ENCODE results near the gene OSBPL1A.

OSBPL1A gene

DNA sequence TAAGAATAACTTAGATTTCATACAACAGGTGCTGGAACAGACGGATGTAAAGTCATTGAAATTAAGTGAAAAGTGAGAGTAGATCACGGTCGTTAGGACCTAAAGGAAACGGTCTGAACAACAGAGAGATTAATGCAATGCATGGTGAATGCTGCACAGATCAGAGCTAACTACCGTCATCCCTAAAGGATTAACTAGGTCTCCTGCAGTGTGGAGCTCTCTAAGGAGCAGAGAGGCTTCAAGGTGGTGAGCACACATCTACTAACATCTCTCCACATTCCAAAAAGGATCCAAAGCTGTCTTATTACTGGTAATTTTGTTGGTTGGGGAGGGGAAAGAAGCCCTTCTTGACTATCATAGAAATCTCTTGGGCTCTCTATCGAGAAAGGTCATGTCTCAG is 183.5 kb downstream of the OSBPL1A start:
- no peak for DNase-seq

DNA sequence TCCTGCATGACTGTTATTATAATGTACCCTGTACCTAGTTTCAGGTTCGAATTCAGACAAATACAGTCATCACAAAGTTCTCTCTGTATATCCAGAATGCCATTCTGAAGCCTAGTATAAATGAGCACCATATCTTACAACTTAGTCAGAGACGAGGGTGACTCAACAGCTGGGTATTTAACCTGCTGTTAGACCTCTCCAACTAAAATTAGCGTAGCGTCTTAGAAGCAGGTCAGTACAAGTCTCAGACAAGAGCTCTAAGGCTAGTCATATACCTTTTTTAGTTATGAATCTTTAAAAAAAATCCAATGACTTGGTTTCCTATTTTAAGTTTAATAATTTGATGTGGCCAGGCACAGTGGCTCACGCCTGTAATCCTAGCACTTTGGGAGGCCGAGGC is 184.7 kb downstream of the OSBPL1A start:
- no peak for DNase-seq

DNA sequence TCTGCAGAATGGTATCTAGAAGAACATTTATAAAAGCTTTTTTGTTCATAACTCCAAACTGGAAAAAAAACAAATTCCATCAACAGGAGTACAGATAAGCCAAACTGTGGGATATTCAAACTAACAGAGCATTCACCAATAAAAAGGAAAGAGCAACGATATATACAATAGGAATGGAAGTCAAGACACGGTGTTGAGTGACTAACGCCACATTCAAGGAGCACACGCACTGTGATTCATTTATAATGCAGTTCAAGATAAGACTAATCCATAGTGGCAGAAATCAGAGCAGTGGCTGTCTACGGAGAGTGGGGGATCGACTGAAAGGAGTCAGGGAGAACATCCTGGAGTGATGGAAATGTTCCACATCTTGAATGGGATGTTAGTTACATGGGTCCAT is 188.1 kb downstream of the OSBPL1A start:
- no peak for DNase-seq

DNA sequence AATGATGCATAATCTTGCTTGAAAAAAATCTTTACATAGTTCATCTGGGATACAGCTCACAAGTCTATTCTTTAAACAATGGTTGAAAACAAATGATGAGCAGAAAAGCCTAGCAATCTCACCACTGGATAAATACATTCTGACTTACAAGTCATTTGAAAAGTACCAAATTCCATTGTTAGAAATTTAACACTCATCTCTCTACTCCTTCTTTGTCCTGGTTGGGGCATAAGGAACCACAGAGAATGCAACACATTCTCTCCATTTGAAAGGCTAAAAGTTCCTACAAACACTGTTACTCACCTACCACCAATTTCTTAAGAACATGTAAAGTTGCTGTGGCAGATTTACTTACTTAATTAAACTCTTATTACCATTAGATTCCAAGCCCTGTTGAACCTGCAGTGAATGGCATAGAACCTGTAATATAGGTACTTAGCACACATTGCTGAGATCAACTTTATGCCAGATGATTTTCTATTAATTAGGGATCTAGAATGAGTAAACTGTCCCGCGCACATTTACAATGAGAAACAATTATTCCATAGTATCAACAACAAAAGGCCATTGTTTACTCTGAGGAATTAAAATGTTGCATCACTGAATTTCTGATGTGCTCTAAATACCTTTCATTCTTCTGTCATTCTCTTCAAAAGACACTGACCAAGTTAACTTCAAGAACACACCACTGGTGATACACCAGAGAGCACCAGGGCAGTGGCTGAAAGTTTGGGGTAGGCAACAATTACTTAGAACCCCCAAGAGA is 189.2 kb downstream of the OSBPL1A start:
- DNase-seq = no peak

DNA sequence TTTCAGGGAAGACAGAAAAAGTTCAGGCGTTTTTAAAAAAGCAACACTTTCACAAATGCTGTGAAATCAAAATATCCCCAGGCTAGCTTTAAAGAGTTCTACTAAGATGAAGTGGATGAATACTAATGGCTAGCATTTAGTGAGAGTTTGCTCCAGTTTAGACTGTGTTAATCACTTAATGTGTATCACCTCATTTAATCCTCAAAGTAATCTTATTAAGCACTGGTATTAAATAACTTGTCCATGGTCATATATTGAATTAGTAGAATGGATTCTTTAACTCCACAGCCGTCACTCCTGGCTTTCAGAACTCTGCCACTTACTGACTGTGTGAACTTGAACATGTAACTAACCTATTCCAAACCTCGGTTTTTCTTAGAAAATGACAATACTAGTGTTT is 192.7 kb downstream of the OSBPL1A start:
- DNase-seq = no peak

DNA sequence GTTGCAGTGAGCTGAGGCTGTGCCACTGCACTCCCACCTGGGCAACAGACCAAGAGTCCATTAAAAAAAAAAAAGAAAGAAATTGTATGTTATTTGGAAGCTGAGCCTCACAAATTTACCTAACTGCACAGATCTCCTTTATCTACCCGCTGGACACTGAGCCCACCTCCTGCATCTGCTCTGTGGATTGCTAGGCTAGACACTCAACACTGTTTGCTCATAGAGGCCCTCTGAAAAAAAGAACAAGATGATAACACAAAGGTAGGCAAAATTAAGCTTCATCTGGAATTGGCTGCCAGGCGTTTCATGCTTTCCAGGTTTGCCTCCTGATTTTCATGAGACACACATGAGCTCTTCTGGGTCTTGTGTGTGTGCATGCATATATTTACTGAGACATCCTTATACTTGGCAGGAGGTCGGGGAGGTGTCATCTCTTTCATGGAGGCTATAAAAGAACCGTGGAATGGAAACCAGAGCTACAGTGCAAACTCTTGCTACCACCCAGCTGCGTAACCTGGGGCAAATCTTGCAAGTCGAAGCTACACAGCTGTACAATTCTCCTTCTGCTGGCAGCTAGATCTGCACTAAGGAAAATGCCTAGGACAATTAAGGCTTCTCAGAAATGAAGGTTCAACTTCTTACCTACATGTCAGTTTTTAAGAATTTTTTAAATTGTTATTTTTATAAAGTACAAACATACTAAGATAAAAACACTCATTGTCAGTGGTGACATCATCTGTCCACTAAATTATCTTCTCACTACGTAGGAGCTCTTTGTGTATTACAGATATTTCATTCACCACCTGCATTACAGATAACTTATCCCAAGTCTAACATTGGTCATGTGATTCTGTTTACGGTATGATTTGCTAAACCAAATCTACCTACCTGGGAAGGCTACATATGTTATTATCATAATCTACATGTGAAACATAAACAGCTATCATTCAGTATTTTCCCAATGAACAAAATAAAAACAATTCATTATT is 195.6 kb downstream of the OSBPL1A start:
- no peak for DNase-seq

DNA sequence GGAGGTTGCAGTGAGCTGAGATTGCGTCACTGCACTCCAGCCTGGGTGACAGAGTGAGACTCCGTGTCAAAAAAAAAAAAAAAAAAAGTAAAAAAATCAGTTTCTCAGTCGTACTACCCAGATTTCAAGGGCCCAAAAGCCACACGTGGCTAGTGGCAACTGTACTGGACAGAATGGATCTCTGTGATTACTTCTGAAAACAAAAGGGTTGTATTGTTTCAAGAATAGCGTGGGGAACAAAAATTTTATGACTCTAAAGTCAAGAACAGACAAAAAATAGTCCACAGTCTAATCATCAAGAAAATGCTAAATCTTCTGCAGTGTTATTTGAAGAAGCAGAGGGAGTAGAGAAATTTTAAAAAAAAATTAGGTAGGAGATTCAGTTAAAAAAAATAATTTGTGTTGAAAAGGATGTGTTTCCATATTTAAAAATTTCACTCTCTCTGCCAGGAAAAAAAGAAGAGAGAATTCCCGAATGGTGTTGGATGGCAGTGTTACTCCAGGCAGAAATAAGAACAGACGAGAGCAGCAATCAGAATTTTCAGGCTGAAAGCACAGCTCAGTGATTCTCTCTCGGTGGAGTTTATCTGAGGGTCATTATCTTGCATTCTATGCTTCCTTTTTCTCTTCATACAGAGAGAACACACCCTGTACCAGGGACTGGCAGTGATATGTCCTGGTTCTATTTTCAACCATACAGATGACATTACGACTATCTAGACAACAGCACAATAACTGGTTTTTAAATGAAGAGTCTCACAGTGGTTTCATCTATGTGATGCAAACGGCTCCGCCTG is 196.9 kb downstream of the OSBPL1A start:
- no peak for DNase-seq

DNA sequence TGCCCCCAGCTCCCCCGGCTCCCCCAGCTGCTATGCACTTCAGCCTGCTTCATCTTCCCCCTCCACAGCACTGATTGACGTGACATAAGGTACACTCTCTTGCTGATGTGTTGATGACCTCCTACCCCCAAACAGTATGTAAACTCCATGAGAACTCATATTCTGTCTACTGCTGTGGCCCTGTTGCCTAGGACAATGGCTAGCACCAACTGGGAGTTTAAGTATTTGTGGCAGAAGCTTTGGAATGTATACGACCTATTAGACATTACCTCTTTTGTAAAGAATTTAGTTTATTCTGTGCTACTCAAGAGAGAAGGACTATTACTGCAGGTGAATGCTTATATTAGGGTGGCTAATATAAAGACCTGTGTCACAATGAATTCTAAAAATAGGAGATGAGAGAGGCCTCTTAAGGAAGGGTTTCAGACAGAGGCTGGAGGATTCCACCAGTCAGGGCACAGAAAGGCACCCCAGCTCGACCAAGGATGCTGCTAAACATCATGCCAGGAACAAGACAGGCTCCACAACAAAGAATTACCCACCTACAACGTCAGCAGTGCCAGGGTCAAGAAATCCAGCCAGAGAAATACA is 198.2 kb downstream of the OSBPL1A start:
- DNase-seq = no peak

DNA sequence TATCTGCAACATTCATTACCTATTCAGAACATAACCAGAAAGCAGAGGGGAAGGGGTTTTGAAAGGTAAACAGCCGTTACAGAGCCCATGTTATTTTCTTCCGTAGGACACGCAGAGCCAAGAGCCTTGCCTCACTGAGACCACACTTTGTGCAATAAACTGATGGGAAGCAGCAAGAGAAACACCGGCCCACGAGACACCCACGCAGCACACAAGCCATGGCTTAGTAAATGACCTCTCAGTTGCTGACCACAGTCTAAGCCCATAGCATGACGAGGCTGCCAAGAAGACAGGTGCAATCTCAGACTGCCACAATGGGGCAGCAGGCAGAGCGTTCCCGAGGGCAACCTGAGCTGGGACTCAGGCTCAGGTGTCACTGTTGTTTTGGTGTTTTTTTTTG is 199.2 kb downstream of the OSBPL1A start:
- DNase-seq = peak; percentile 80

DNA sequence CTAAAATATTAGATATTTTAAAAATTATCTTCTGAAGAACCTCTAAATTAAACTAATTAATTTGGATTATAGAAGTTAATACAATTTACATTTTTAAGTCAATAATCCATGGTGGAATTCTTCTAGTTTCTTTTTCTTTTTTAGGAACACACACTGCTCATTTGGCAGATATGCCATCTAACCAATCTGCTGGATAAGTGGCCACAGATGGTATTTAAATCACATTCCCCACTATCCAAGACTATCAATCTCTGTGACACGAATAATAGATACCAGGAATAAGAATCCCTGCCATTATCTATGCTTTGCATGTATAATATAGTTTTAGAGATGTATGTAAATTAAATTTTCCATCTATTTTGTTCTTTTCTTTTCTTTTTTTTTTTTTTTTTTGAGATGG is 200.2 kb downstream of the OSBPL1A start:
- DNase-seq = no peak

DNA sequence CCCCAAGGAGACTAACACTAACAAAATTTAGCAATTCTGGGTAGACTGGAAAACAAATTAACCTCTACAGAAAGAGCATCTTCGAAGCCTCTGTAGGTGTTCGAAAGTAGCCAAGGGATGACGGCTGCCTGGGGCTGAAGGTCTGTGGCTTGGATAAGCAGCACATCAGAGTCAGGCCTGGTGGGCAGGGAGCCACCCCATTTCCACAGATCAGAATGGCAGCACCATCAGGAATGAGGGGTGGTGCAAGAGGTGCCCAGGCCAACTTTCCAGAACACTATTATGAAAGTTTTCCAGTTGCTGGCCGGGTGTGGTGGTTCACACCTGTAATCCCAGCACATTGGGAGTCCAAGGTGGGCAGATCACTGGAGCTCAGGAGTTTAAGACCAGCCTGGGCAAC is 200.9 kb downstream of the OSBPL1A start:
- no peak for DNase-seq

DNA sequence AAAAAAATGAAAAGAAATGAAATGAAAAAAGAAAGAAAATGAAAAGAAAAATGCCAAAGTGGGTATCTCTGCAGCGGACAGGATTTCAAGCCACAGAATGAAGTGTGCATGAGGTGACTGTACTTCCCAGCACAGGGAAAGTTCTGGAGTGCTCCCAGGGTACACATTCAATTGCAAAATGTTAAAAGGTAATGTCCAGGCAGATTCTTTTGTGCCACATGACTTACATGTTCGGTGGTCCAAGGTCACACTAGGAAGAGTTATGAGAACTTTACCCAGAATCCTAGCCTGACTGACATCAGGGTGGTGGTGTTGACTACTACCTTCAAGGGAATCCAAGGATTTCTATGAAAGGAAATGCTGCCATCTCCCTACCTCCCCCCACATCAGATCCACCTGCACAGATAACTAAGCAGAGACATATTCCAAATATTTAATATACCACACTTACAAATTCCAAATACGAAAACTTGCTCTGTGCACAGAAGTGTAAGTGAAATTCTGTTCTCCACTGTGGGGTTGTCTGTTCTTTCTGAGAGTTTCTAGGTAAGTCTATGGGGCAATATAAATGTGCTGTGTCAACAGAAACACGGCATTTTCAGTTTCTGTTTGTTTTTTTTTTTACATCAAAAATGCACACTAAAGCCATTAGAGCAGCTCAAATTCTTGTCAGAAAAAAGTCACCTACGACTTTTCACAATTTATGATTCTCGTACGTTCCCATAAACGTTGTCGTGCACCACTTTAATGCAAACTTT is 202.1 kb downstream of the OSBPL1A start:
- no peak for DNase-seq

DNA sequence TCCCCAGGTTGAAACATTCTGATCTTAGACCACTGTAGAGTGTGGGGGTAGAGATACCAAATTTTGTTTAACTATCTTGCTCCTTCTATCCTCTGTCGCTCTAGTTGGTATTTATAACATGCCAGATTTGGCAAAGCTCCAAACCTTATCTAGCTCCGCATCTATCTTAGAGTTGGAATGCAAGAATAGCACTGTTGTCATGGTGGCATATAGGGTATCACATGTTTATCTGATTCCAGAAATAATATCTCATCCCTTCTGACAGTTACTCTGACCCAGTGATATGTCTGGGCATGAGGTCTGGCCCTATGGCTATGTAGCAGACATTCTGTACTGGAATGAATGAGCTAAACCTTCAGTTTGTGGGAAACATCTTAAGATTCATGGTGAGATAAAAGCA is 207.0 kb downstream of the OSBPL1A start:
- DNase-seq = no peak

DNA sequence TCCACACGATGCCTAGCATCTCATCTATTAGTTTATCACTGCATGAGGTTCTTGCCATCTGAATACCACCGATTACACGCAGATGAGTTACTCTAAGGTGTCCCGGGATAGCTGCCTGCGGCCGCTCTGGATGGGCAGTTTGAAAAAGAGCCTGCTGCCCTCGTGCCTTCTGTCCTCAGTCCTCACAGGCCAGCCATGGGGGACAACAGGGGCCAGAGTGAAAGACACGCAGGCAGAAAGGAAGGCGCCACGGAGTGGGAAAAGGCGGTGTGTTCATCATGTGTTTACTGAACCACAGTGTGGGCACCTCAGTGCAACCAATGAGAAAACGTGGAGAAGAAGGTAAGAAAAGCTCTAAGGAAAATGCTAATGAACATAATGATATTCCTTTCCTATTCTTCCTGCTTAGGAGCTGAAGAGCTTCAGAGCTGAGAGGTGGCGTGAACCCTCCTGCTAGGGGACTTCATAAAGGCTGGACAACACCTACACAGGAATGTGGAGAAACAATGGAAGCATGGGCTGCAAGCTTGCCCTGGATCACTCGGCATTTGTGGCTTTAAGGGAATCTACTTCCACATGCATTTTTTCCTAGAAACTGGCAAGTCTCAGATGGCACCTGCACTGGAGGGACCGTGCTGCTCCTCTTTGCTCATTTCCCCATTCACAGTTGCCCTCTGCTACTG is 207.8 kb downstream of the OSBPL1A start:
- DNase-seq = no peak

DNA sequence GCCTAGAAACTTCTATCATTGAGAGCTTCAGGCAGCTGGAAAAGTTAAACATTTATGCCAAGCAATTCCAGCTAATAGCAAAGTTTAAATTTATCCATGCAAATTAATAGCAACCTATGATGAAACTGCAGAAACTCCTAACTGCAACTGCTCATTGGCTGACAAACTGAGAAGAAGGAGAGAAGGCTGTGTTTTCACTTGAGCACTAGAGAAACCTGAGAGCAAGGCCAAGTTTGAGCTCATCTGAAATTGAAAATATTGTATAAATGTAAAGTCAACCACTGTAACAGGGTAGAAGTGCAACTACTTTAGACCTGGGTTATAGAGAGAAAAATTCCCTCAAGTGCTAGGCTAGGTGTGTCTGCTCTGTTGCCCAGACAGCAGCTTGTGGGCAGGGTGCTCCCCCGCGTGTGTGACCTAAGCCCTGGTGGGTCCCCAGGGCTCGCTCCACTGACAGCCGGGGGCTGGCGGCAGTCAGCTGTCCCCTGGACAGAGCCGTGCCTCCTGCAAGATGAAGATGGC is 208.6 kb downstream of the OSBPL1A start:
- DNase-seq = no peak

DNA sequence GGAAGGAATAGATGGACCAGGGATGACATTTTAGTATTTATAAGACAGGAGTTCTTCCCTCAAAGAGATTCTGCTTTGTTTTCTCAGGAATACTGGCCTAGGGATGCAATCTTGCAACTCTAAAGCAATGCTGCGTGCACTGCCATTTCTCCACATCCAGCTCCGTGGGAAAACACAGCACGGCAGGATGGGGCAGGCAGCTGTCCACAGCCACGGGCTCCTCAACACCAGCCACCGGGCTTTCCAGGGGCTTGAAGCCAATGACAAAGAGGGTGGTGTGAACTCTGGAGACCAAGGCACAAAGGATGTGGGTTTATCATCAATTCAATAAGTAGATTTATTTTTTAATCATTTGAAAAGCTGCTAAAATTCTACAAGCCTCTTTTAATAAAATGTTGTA is 209.5 kb downstream of the OSBPL1A start:
- DNase-seq = no peak

DNA sequence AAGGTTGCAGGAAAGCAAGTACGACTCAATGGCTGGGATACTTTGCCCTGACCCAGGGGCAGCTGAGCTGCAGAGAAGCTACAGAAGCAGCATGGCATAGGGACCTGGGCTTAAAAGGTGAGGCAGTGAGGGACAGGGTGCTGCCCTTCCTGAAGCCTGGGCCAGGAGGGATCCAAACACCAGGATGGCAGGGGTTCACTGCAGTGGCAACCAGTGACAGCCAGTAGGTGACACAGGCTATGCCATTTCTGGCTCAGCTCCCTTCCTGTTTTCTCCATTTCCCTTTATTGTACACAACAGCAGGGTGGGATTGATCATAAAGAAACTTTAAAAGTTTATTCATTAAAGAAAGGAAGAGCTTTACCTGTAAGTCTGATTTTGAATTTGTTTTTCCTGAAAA is 209.9 kb downstream of the OSBPL1A start:
- peak; percentile 1 for DNase-seq

DNA sequence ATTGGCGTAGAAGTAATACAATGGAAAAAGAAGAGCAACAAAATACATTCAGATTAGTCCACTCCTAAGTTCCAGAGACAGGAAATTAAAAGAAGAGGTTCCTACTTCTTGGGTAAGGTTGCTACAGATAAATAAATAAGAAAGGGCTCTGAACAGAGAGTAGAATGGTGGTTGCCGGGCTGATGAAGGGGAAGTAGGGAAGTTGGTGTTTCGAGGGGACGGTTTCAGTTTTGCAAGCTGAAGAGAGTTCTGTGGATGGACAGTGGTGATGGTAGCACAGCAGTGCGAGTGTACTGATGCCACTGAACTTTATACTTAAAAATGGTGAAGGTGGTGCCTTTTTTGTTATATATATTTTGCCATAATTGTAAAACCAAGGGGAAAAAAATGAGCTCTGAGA is 210.6 kb downstream of the OSBPL1A start:
- DNase-seq = peak; percentile 48

DNA sequence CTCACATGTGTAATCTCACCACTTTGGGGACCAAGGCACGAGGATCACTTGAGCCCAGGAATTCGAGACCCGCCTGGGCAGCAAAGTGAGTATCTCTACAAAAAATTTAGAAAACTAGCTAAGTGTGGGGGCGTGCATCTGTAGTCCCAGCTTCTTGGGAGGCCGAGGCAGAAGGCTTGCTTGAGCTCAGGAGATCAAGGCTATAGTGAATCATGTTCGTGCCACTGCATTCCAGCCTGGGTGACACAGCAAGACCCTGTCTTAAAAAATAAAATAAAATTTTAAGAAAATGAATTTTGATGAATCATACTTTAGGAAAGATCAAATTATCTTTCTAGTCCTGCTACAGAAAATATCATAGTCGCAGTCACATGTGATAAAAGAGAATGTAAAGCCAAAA is 211.8 kb downstream of the OSBPL1A start:
- DNase-seq = no peak

DNA sequence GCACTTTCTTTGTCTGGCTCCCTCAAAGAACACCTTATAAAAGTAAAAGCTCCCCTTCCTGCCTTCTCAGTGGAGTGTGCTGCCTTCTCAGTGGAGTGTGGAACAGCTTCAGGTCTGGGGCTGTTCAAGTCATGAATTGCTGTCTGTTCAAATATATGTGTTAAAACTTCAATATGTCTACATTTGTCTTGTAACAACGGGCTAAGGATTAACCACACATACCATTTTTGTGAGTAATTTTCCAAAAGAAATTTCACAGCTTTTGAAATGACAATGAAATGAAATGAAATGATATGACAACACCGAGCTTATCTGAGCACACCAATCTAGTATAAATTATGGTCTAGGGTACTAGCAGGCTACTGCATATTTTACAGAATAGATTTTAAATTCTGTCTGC is 215.8 kb downstream of the OSBPL1A start:
- no peak for DNase-seq

DNA sequence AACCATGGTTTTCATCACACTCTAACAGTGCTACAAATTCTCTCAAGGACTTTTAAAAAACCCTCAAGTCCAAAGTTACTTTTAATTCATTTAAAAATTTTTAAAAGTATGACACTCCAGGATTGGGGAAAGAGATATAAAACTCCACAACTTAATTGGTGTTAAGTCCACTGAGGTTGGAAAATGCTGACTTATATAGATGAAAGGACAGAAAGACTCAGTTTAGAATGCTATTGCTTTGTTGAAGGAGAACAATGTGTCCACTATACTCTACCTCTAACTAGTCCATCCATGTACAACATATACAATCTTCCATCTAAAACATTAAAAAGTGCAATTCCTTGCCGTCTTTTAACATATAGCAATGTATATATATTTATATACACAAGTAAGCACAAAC is 217.6 kb downstream of the OSBPL1A start:
- DNase-seq = no peak

All from inflammatory macrophage treated with lipopolysaccharide for 4 hours (primary cell).